NB4 (cell line): ENCODE measurements around the gene LRRC1.

Experiments
- CTCF ChIP-seq: IDR thresholded peaks from one replicate; pipeline ENCODE4 v1.5.1; 2012; ENCODE audit warnings: low read depth, low read length
- POLR2A ChIP-seq: IDR thresholded peaks from 2 replicates; pipeline ENCODE4 v1.6.1; 2011; ENCODE audit warnings: mild to moderate bottlenecking; ENCODE audit not compliant: insufficient read length; ENCODE audit errors: extremely low read depth

GRCh38 chr6:53770780-53771249 lies 24.0 kb upstream of the LRRC1 start:
- TF ChIP-seq CTCF = no peak
- no peak for TF ChIP-seq POLR2A
